ENCODE measurements around the gene GAP43.

DNA sequence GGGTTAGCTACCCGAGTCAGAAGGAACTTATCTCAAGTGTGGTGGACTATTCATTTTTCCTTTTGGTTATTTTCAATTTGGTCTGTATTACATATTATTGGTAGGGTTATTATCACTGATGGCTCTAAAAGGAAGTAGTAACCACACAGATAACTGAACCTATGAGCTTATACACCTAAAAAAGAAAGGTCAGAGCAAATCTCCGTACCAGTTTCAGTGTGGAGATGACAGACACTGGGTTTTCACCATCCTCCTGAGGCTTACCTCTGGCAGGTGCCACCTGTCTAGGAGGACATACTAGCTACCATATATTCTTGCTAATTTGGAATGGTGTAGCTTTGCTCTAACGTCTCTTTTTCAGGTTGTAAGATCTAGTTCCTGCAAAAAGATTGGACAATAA, 10.2 kb downstream of the GAP43 start:
- no peak for TF ChIP-seq POLR2A (IDR thresholded peaks at IDR 0.05)
- TF ChIP-seq, protein P1, sequence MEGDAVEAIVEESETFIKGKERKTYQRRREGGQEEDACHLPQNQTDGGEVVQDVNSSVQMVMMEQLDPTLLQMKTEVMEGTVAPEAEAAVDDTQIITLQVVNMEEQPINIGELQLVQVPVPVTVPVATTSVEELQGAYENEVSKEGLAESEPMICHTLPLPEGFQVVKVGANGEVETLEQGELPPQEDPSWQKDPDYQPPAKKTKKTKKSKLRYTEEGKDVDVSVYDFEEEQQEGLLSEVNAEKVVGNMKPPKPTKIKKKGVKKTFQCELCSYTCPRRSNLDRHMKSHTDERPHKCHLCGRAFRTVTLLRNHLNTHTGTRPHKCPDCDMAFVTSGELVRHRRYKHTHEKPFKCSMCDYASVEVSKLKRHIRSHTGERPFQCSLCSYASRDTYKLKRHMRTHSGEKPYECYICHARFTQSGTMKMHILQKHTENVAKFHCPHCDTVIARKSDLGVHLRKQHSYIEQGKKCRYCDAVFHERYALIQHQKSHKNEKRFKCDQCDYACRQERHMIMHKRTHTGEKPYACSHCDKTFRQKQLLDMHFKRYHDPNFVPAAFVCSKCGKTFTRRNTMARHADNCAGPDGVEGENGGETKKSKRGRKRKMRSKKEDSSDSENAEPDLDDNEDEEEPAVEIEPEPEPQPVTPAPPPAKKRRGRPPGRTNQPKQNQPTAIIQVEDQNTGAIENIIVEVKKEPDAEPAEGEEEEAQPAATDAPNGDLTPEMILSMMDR (IDR thresholded peaks at IDR 0.05), result no peak
